ENCODE measurements around the gene EPHA3. TPM values are rescaled to one million over a fixed set of nuclear protein-coding genes. Genes with fewer than 3 reads are reported as not detected.

Gene EPHA3
- total RNA-seq, 1 donor from 2014 or later = 3.3 TPM

DNA sequence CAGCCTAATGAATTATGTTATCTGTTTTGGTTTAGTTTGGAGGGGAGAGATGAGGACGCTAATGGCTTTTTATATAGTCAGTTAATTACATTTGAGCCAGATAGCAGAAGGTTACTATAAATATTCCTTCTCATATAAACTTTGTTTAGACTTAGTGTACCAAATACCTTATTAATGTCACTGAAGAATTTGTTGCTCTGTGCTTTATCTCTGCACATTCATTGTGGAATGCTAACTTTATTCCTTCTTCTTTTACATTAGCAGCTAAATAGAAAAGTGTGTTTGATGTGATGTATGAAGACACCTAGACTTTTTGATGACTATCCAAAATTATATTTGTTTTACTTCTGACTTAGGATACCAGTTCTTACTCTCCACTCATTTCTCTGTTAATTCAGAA, 105.2 kb downstream of the EPHA3 start:
- intact Hi-C loops (cut with DNase I) = no loop called here
- no peak overlapping the region for H3K4me3 ChIP-seq
- no peaks in the 10 kb centered on the region for H3K4me1 ChIP-seq
- H3K36me3 ChIP-seq = no peaks in the 10 kb centered on the region
- TF ChIP-seq, protein P1, sequence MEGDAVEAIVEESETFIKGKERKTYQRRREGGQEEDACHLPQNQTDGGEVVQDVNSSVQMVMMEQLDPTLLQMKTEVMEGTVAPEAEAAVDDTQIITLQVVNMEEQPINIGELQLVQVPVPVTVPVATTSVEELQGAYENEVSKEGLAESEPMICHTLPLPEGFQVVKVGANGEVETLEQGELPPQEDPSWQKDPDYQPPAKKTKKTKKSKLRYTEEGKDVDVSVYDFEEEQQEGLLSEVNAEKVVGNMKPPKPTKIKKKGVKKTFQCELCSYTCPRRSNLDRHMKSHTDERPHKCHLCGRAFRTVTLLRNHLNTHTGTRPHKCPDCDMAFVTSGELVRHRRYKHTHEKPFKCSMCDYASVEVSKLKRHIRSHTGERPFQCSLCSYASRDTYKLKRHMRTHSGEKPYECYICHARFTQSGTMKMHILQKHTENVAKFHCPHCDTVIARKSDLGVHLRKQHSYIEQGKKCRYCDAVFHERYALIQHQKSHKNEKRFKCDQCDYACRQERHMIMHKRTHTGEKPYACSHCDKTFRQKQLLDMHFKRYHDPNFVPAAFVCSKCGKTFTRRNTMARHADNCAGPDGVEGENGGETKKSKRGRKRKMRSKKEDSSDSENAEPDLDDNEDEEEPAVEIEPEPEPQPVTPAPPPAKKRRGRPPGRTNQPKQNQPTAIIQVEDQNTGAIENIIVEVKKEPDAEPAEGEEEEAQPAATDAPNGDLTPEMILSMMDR (IDR thresholded peaks at IDR 0.05) = no peak
- H3K27me3 ChIP-seq = no peaks in the 10 kb centered on the region
- no peak overlapping the region for H3K27ac ChIP-seq
- DNase-seq (ENCODE audit: low spot score in 2 of 2) = no peak
- no peaks in the 10 kb centered on the region for H3K9me3 ChIP-seq

DNA sequence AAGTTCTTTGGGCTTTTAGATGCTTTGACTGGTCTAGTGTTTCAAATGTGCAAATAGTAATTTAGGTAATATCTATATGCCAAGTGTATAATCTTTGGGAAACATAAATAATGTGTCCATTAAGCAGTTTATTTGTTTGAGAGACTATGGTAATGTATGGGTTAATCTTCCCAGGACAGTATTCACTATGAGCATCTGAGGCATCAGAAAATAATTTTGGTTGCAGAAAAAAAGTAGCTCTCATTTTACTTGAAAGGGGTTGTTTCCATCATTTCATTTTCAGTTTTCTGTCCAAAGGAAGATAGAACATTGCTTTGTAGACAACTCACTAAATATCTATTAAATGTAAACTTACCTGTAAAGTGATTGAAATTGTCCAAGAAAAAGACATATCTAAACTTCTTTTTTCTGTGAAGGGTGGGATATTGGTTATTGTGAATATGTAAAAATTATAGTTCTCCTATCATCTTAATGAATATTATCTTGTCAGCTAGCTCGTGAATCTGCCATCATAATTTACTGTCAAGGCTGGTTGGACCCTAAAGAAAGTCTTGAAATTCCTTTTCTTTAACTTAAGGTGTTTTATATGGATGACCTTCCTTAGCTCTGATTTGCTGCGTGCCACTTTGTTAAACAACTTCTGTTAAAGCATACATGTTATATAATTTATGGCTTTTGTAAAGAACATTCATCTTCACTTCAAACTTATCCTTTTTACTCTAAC, 108.8 kb downstream of the EPHA3 start:
- Histone ChIP-seq H3K4me1 (no peaks in the 10 kb centered on the region), H3K9me3 (no peaks in the 10 kb centered on the region), H3K4me3 (no peak overlapping the region), H3K36me3 (no peaks in the 10 kb centered on the region), H3K27me3 (no peaks in the 10 kb centered on the region), H3K27ac (no peak overlapping the region)
- TF ChIP-seq, protein P1 (IDR thresholded peaks at IDR 0.05) = no peak
- no peak for DNase-seq (ENCODE audit: low spot score in 2 of 2)
- intact Hi-C loops (cut with DNase I) = no loop called here

DNA sequence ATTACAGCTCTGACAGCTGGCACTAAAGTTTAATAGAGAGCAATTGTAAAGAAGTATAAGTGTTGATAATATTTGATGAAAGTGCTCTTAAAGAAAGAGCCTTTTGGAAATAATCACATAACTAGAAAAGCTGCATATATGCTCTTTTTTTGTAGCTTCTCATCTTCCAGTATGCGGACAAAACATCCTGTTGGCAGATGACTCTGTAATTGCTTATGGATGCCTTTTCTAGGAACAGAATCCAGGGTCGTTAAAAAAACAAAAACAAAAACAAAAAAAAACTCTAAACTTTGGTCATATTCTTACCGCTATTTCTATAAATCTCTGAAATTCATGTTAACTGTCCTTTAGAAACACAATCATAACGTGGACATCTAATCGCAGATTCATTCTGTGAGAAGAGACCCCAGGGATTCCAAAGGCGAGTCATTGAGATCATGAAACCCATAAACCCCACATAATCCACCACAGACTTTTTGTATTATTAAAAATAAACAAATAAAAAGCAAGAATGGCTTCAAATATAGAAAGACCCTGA, 109.8 kb downstream of the EPHA3 start:
- H3K36me3 ChIP-seq = no peaks in the 10 kb centered on the region
- H3K27ac ChIP-seq = no peak overlapping the region
- H3K27me3 ChIP-seq = no peaks in the 10 kb centered on the region
- H3K4me3 ChIP-seq = no peak overlapping the region
- no peaks in the 10 kb centered on the region for H3K4me1 ChIP-seq
- no peaks in the 10 kb centered on the region for H3K9me3 ChIP-seq
- TF ChIP-seq, protein P1 (IDR thresholded peaks at IDR 0.05) = no peak
- no peak for DNase-seq (ENCODE audit: low spot score in 2 of 2)
- intact Hi-C loops (cut with DNase I) = no loop called here

DNA sequence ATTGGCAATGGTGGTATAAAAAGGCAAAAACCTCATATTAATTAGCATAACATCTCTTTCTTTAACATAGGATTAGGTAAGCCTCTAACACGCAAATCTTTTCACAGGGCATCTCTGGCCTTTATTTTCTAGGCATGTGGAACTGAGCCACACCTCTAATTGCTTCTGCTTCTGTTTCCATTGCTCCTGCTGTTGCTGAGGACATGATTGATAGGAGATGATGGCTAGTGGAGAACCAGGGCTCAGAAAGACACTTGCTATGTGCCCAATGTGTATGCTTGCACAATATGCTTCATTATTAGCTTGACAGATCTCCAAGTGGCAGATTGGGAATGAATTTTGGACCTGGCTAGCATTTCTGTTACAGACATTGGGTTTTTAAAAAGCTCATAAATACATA, 114.5 kb downstream of the EPHA3 start:
- TF ChIP-seq, protein P1 (IDR thresholded peaks at IDR 0.05) = no peak
- H3K9me3 ChIP-seq = no peaks in the 10 kb centered on the region
- no peaks in the 10 kb centered on the region for H3K27me3 ChIP-seq
- no peaks in the 10 kb centered on the region for H3K4me1 ChIP-seq
- H3K27ac ChIP-seq = no peak overlapping the region
- no peaks in the 10 kb centered on the region for H3K36me3 ChIP-seq
- DNase-seq (ENCODE audit: low spot score in 2 of 2) = no peak
- intact Hi-C loops (cut with DNase I) = no loop called here
- H3K4me3 ChIP-seq = no peak overlapping the region

DNA sequence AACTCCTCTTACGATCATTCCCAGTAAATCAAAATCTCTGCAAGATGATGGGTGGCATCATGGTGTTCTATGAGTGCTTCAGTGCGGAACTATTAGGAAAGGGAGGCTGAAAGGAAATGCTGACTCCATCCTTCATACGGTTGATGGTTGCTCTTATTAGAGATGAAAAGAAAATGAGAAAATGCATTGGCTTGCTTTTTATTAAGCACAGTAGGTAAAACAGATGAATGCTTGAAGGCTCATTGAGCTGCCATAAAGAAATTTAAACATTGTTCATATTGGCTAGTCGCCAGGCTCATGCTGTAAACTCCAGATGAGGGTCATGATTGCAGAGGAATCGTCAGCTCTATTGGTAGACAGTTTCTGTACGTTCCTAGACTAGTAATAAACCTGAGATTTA, 115.8 kb downstream of the EPHA3 start:
- no peak for DNase-seq (ENCODE audit: low spot score in 2 of 2)
- TF ChIP-seq, protein P1 (IDR thresholded peaks at IDR 0.05) = no peak
- no peaks in the 10 kb centered on the region for H3K27me3 ChIP-seq
- H3K4me1 ChIP-seq = peaks cover 0 to 2% of the 10 kb centered on the region in 2 donors
- no peak overlapping the region for H3K27ac ChIP-seq
- H3K36me3 ChIP-seq = no peaks in the 10 kb centered on the region
- H3K9me3 ChIP-seq = no peaks in the 10 kb centered on the region
- intact Hi-C loops (cut with DNase I) = no loop called here
- H3K4me3 ChIP-seq = no peak overlapping the region

Data from ascending aorta (tissue), 2 donors.